ENCODE measurements around the gene PRKD2.

The PRKD2 gene

DNA sequence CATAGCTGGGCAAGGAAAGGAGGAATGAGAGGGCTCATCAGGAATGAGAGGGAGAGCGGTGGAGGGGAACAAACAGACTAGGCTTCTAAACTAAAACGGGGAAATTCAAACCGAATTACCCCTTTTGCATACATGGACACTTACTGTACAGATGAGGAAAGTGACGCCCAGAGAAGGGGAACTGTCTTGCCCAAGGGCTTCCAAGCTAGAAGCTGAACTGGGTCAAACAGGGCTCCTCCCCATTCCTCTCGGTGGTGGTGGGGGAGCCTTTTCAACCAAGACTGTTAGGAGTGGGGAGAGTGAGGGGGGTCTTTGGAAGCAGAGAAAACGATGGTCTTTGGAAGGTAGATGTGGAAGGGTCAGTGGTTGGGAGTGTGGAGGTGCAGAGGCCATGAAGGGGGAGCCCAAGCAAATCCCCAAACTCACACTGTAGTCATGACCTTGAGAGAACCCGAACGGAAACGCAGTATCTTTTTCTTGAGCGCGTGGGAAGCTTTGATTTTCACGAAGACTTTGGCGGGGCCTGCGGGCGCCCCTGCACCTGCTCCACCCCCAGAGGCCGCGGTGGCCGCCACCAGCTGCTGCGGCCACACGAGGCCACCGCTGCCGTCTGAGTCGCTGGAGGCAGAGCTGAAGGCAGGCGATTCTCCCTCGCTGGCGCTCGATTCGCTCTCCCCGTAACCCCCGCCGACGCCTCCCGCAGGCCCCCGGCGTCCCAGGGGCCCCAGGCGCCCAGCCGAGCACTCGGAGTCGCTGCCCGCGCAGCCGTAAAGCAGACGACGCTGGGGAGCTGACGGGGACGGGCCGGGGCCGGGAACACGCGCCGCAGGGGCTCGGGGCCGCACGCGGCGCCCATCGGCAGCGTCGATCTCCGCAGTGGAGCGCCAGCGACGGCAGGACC is 68.6 kb downstream of the PRKD2 start:
- H3K27ac ChIP-seq (ENCODE audit: insufficient read depth in 1 of 2, low read depth in 1 of 2, low read length in 2 of 2, poor library complexity in 1 of 2, severe bottlenecking in 2 of 2), result no peak overlapping the region
- peak in 1 of 3 donors; percentile 36 for DNase-seq
- ChIA-PET POLR2A (interaction anchor here (1.1 kb wide), 1 partner anchor 13 kb away, joined by 4 read pairs; the partner anchor contains the start of gene DACT3), CTCF (interaction anchor here (1.2 kb wide), 1 partner anchor 10 kb away, joined by 3 read pairs; no protein-coding TSS in a partner anchor)
- no peaks in the 10 kb centered on the region for H3K36me3 ChIP-seq (ENCODE audit: control insufficient read depth in 4 of 4, insufficient read depth in 4 of 4, low read length in 3 of 4)
- 18% methylated on average over 62 of the region's 63 CpGs for WGBS (ENCODE audit: insufficient coverage)
- peaks cover 4 to 65% (median 30%) of the 10 kb centered on the region in 5 experiments for H3K27me3 ChIP-seq (replicated peaks in 2 of 5; ENCODE audit: control insufficient read depth in 4 of 5, insufficient read depth in 5 of 5, low read length in 4 of 5)
- peaks cover 0 to 25% (median 18%) of the 10 kb centered on the region in 5 experiments for H3K9me3 ChIP-seq (ENCODE audit: control extremely low read depth in 1 of 5, control insufficient read depth in 4 of 5, insufficient read depth in 2 of 5, low read depth in 1 of 5, low read length in 4 of 5)
- H3K4me1 ChIP-seq (ENCODE audit: control extremely low read depth in 1 of 4, control insufficient read depth in 4 of 4, insufficient read depth in 4 of 4, low read length in 3 of 4), result no peaks in the 10 kb centered on the region
- H3K4me3 ChIP-seq (ENCODE audit: control insufficient read depth in 1 of 7, extremely low read depth in 1 of 7, insufficient read depth in 4 of 7, low read depth in 2 of 7, low read length in 6 of 7), result no peak overlapping the region

DNA sequence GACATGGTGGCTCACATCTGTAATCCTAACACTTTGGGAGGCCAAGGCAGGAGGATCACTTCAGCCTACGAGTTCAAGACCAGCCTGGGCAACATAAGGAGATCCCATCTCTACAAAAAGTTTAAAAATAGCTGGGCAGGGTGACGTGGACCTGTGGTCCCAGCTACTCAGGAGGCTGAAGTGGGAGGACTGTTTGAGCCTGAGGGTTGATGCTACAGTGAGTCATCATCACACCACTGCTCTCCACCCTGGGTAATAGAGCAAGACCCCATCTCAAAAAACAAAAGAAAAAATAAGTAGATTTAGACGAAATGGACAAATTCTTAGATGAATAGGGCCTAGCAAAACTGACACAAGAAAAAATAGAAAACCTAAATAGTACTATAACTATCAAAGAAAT is 70.5 kb downstream of the PRKD2 start:
- WGBS (ENCODE audit: insufficient coverage), result 94% methylated on average over 2 of the region's 3 CpGs
- CTCF ChIA-PET, result interaction anchor here (1.0 to 1.7 kb wide), 2 partner anchors 15 to 32 kb away, joined by 3 read pairs; partner anchors contain the start of gene DACT3
- no peaks in the 10 kb centered on the region for H3K4me1 ChIP-seq (ENCODE audit: control extremely low read depth in 1 of 4, control insufficient read depth in 4 of 4, insufficient read depth in 4 of 4, low read length in 3 of 4)
- no peak for DNase-seq
- H3K27me3 ChIP-seq (replicated peaks in 2 of 5; ENCODE audit: control insufficient read depth in 4 of 5, insufficient read depth in 5 of 5, low read length in 4 of 5), result peaks cover 4 to 60% (median 29%) of the 10 kb centered on the region in 5 experiments
- H3K4me3 ChIP-seq (ENCODE audit: control insufficient read depth in 1 of 7, extremely low read depth in 1 of 7, insufficient read depth in 4 of 7, low read depth in 2 of 7, low read length in 6 of 7), result no peak overlapping the region
- H3K36me3 ChIP-seq (ENCODE audit: control insufficient read depth in 4 of 4, insufficient read depth in 4 of 4, low read length in 3 of 4), result no peaks in the 10 kb centered on the region
- H3K27ac ChIP-seq (ENCODE audit: insufficient read depth in 1 of 2, low read depth in 1 of 2, low read length in 2 of 2, poor library complexity in 1 of 2, severe bottlenecking in 2 of 2), result no peak overlapping the region
- peaks cover 0 to 25% (median 18%) of the 10 kb centered on the region in 5 experiments for H3K9me3 ChIP-seq (ENCODE audit: control extremely low read depth in 1 of 5, control insufficient read depth in 4 of 5, insufficient read depth in 2 of 5, low read depth in 1 of 5, low read length in 4 of 5)
- POLR2A ChIA-PET, result no interaction called here

DNA sequence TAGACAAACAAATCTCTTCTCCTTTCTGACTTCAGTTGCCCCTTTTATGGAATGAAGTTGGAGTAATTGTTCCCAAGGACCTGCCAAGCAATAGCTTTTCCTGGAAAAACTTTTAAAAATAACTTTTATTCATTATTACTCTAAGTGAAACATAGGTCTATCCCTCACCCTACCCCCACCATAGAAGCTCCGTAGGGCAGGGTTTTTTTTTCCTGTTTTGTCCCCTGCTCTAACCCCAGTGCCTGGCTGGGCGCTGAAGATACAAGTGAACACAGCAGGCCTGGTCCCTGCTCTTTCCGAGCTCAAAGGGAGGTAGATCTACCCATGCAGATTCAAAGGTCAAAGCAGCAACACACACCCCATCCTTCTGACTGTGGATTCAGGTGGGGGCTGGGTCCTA is 72.2 kb downstream of the PRKD2 start:
- ChIA-PET POLR2A (interaction anchor here (1.0 kb wide), 1 partner anchor 13 kb away, joined by 4 read pairs; no protein-coding TSS in a partner anchor), CTCF (interaction anchor here (0.9 to 1.2 kb wide), 2 partner anchors 28 to 30 kb away, joined by 3 read pairs; no protein-coding TSS in a partner anchor)

DNA sequence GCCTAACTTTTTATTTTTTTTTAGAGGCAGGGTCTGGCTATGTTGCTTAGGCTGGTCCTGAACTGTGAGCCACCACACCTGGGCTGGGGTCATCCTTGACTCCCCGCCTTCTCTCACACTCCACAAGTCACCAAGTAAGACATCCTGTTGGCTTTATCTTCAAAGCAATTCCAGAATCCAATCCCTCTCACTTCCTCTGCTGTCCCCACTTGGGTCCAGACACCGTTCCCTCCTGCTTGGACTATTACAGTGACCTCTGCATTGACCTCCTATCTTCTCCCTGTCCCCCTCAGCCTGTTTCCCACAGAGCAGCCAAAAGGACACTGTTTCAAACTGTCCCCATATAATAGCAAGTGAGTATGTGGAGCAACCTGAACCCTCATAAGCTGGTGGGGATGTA is 76.3 kb downstream of the PRKD2 start:
- Histone ChIP-seq H3K27me3 (replicated peaks in 2 of 5; ENCODE audit: control insufficient read depth in 4 of 5, insufficient read depth in 5 of 5, low read length in 4 of 5) (peaks cover 0 to 44% (median 9%) of the 10 kb centered on the region in 5 experiments), H3K4me1 (ENCODE audit: control extremely low read depth in 1 of 4, control insufficient read depth in 4 of 4, insufficient read depth in 4 of 4, low read length in 3 of 4) (peaks cover 3 to 28% (median 25%) of the 10 kb centered on the region in 4 experiments)
- WGBS (ENCODE audit: insufficient coverage), result 91% methylated on average over 2 of the region's 2 CpGs

More for the DNA sequence above, 72.2 kb downstream of the PRKD2 start:
- DNase-seq, result no peak
- Histone ChIP-seq H3K36me3 (ENCODE audit: control insufficient read depth in 4 of 4, insufficient read depth in 4 of 4, low read length in 3 of 4) (no peaks in the 10 kb centered on the region), H3K9me3 (ENCODE audit: control extremely low read depth in 1 of 5, control insufficient read depth in 4 of 5, insufficient read depth in 2 of 5, low read depth in 1 of 5, low read length in 4 of 5) (peaks cover 0 to 25% (median 18%) of the 10 kb centered on the region in 5 experiments), H3K27ac (ENCODE audit: insufficient read depth in 1 of 2, low read depth in 1 of 2, low read length in 2 of 2, poor library complexity in 1 of 2, severe bottlenecking in 2 of 2) (no peak overlapping the region), H3K4me1 (ENCODE audit: control extremely low read depth in 1 of 4, control insufficient read depth in 4 of 4, insufficient read depth in 4 of 4, low read length in 3 of 4) (peaks cover 2 to 5% (median 4%) of the 10 kb centered on the region in 4 experiments), H3K4me3 (ENCODE audit: control insufficient read depth in 1 of 7, extremely low read depth in 1 of 7, insufficient read depth in 4 of 7, low read depth in 2 of 7, low read length in 6 of 7) (no peak overlapping the region), H3K27me3 (replicated peaks in 2 of 5; ENCODE audit: control insufficient read depth in 4 of 5, insufficient read depth in 5 of 5, low read length in 4 of 5) (peaks cover 4 to 61% (median 23%) of the 10 kb centered on the region in 5 experiments)
- 80% methylated on average over 1 of the region's 3 CpGs for WGBS (ENCODE audit: insufficient coverage)

DNA sequence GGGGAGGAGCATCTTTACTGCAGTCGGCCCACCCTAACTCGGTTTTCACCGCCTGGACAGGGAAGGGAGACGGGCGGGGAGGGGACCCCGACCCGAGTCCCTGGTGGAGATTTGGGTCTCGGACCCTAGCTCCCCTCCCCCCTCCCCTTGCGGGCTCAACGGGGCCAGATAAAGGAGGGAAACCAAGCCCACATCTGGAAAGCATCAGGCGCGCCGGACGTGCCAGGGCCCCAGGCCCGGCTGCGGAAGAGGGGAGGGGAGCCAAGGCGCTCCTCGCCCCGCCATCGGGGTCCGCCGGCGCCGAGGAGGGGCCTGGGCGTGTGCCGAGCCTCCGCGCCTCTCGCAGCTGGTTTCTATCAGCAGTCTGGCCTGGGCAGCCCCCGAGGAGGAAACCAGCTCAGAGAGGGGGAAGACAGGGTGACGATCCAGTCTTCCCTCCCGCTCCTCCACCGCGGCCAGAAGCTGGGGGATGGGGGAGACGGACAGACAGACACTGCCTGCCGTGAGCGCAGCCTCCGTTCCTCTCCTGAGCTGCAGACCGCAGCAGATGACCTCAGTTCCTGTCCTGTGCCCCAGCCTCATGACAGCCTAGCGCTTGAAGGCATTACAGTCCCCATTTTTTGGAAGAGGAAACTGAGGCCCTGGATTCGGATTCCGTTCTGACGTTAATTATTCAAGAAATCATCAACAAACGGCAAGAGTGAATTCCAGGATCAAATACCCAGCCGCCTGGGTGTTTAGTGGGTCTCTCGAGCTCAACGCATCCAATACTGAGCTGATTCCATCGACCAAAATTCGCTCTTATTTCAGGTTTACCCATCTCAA is 77.3 kb downstream of the PRKD2 start:
- peak in 2 of 3 donors; percentile 71 to 83 for DNase-seq
- 6% methylated on average over 32 of the region's 49 CpGs for WGBS (ENCODE audit: insufficient coverage)
- H3K27ac ChIP-seq (ENCODE audit: insufficient read depth in 1 of 2, low read depth in 1 of 2, low read length in 2 of 2, poor library complexity in 1 of 2, severe bottlenecking in 2 of 2), result no peak overlapping the region

More for the DNA sequence above, 76.3 kb downstream of the PRKD2 start:
- H3K9me3 ChIP-seq (ENCODE audit: control extremely low read depth in 1 of 5, control insufficient read depth in 4 of 5, insufficient read depth in 2 of 5, low read depth in 1 of 5, low read length in 4 of 5), result no peaks in the 10 kb centered on the region
- H3K4me3 ChIP-seq (ENCODE audit: control insufficient read depth in 1 of 7, extremely low read depth in 1 of 7, insufficient read depth in 4 of 7, low read depth in 2 of 7, low read length in 6 of 7), result no peak overlapping the region
- H3K36me3 ChIP-seq (ENCODE audit: control insufficient read depth in 4 of 4, insufficient read depth in 4 of 4, low read length in 3 of 4), result no peaks in the 10 kb centered on the region
- no peak for DNase-seq
- ChIA-PET CTCF (interaction anchor here (1.7 to 2.2 kb wide), 2 partner anchors 10 to 21 kb away, joined by 4 to 5 read pairs; partner anchors contain the start of gene DACT3), POLR2A (interaction anchor here (0.7 to 0.9 kb wide), 2 partner anchors 18 to 20 kb away, joined by 3 to 4 read pairs; partner anchors contain the start of gene DACT3)
- no peak overlapping the region for H3K27ac ChIP-seq (ENCODE audit: insufficient read depth in 1 of 2, low read depth in 1 of 2, low read length in 2 of 2, poor library complexity in 1 of 2, severe bottlenecking in 2 of 2)

DNA sequence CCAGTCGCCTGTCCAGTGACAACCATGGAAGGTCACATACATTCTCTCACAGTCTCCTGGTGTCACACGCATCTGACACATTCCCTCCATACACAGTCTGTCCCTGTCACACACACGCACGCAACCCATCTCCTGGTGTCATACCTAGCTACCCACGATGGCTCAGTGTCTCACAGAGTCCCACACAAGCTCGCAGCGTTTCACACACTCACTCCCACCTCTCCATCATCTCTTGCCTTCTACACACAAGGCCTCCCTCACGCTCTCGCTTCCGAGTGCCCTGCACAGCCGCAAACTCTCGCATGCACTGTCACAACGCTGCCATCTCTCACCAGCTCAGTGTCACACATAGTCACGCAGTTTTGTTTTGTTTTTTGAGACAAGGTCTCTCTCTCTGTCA is 79.7 kb downstream of the PRKD2 start:
- H3K4me1 ChIP-seq (ENCODE audit: control extremely low read depth in 1 of 4, control insufficient read depth in 4 of 4, insufficient read depth in 4 of 4, low read length in 3 of 4), result peaks cover 3 to 48% (median 38%) of the 10 kb centered on the region in 4 experiments
- POLR2A ChIA-PET, result no interaction called here
- no peaks in the 10 kb centered on the region for H3K36me3 ChIP-seq (ENCODE audit: control insufficient read depth in 4 of 4, insufficient read depth in 4 of 4, low read length in 3 of 4)
- no peak overlapping the region for H3K27ac ChIP-seq (ENCODE audit: insufficient read depth in 1 of 2, low read depth in 1 of 2, low read length in 2 of 2, poor library complexity in 1 of 2, severe bottlenecking in 2 of 2)
- H3K9me3 ChIP-seq (ENCODE audit: control extremely low read depth in 1 of 5, control insufficient read depth in 4 of 5, insufficient read depth in 2 of 5, low read depth in 1 of 5, low read length in 4 of 5), result no peaks in the 10 kb centered on the region
- peaks cover 0 to 62% (median 12%) of the 10 kb centered on the region in 5 experiments for H3K27me3 ChIP-seq (replicated peaks in 2 of 5; ENCODE audit: control insufficient read depth in 4 of 5, insufficient read depth in 5 of 5, low read length in 4 of 5)
- CTCF ChIA-PET, result interaction anchor here (0.9 to 2.0 kb wide), 5 partner anchors 14 to 26 kb away, joined by 3 to 7 read pairs (median 6); no protein-coding TSS in a partner anchor
- no peak for DNase-seq
- H3K4me3 ChIP-seq (ENCODE audit: control insufficient read depth in 1 of 7, extremely low read depth in 1 of 7, insufficient read depth in 4 of 7, low read depth in 2 of 7, low read length in 6 of 7), result no peak overlapping the region
- 91% methylated on average over 14 of the region's 14 CpGs for WGBS (ENCODE audit: insufficient coverage)

More for the DNA sequence above, 77.3 kb downstream of the PRKD2 start:
- peaks cover 0 to 52% (median 7%) of the 10 kb centered on the region in 5 experiments for H3K27me3 ChIP-seq (replicated peaks in 2 of 5; ENCODE audit: control insufficient read depth in 4 of 5, insufficient read depth in 5 of 5, low read length in 4 of 5)
- H3K9me3 ChIP-seq (ENCODE audit: control extremely low read depth in 1 of 5, control insufficient read depth in 4 of 5, insufficient read depth in 2 of 5, low read depth in 1 of 5, low read length in 4 of 5), result no peaks in the 10 kb centered on the region
- H3K4me1 ChIP-seq (ENCODE audit: control extremely low read depth in 1 of 4, control insufficient read depth in 4 of 4, insufficient read depth in 4 of 4, low read length in 3 of 4), result peaks cover 3 to 35% (median 27%) of the 10 kb centered on the region in 4 experiments
- POLR2A ChIA-PET, result interaction anchor here (0.7 to 0.9 kb wide), 2 partner anchors 19 to 21 kb away, joined by 3 to 4 read pairs; partner anchors contain the start of gene DACT3
- H3K36me3 ChIP-seq (ENCODE audit: control insufficient read depth in 4 of 4, insufficient read depth in 4 of 4, low read length in 3 of 4), result no peaks in the 10 kb centered on the region
- peak overlapping the region; percentile 18 to 69 (median 57) for H3K4me3 ChIP-seq (ENCODE audit: control insufficient read depth in 1 of 7, extremely low read depth in 1 of 7, insufficient read depth in 4 of 7, low read depth in 2 of 7, low read length in 6 of 7)
- CTCF ChIA-PET, result interaction anchor here (0.9 to 1.7 kb wide), 3 partner anchors 9 to 88 kb away, joined by 3 to 4 read pairs (median 3); no protein-coding TSS in a partner anchor
